Small intestine (tissue), 7 donors: ENCODE results near the gene TEC. TPM values are rescaled to one million over a fixed set of nuclear protein-coding genes. Genes with fewer than 3 reads are reported as not detected.

Source experiments
- DNase-seq, 2 donors: peaks; one replicate each; pipeline versions ENCODE4 v3.0.0 to v3.0.0-alpha.2; 2013
- FAIRE-seq: peaks from 2 replicates; lab custom pipeline; 2012; peaks lifted over from hg19 to GRCh38; lab: Jason Lieb, UNC
- H3K27ac ChIP-seq, 3 donors: one replicate each; pipeline ENCODE4 v1.5.1; 2013; ENCODE audit warnings: low read length in 2 of 3, mild to moderate bottlenecking in 2 of 3, control low read depth in 1 of 3, inconsistent platforms in 1 of 3, low read depth in 1 of 3, moderate library complexity in 1 of 3
- H3K27me3 ChIP-seq, 3 donors: one replicate each; pipeline ENCODE4 v1.6.1; 2013; ENCODE audit warnings: low read length in 3 of 3, inconsistent platforms in 1 of 3; ENCODE audit not compliant: control insufficient read depth in 3 of 3, insufficient read depth in 3 of 3
- H3K36me3 ChIP-seq, 3 donors: one replicate each; pipeline ENCODE4 v1.6.1; 2013; ENCODE audit warnings: low read length in 3 of 3, inconsistent platforms in 1 of 3, low read depth in 1 of 3, mild to moderate bottlenecking in 1 of 3, moderate library complexity in 1 of 3; ENCODE audit not compliant: control insufficient read depth in 3 of 3, insufficient read depth in 2 of 3
- H3K4me1 ChIP-seq, 3 donors: one replicate each; pipeline ENCODE4 v1.6.1; 2013; ENCODE audit warnings: low read length in 2 of 3, inconsistent platforms in 1 of 3, low read depth in 1 of 3, mild to moderate bottlenecking in 1 of 3, moderate library complexity in 1 of 3; ENCODE audit not compliant: control insufficient read depth in 3 of 3, insufficient read depth in 2 of 3
- H3K4me3 ChIP-seq, 3 donors: one replicate each; pipeline ENCODE4 v1.5.1; 2013; ENCODE audit warnings: low read length in 3 of 3, control low read depth in 1 of 3, inconsistent platforms in 1 of 3, low read depth in 1 of 3, mild to moderate bottlenecking in 1 of 3, moderate library complexity in 1 of 3
- H3K9me3 ChIP-seq, 2 donors: one replicate each; pipeline ENCODE4 v1.6.1; 2013; ENCODE audit warnings: low read depth in 1 of 2, low read length in 1 of 2; ENCODE audit not compliant: control insufficient read depth in 2 of 2, insufficient read depth in 1 of 2
- WGBS, 3 donors: extraction: QIAGEN DNeasy Blood & Tissue Kit; methylation state at CpG; one replicate each; pipeline ENCODE4 v1.1.7; 2013; 5-methylcytosine and 5-hydroxymethylcytosine counted together
- polyA plus RNA-seq, 4 donors: library from polyadenylated mRNA; stranded (reverse) in 3 of 4; unstranded in 1 of 4; fragments of 200-250 nt in 3 of 4; fragments of 120-200 nt in 1 of 4; gene quantifications; one replicate each; pipeline versions ENCODE4 v1.2.1 to v1.2.3, GENCODE V29; 2013
- donor health status: healthy with polysubstance abuse.
- donor health status: control.
- donor health status: control.
- donor health status: Bipolar disorder and iron deficiency.
- donor health status: healthy.

Gene TEC
- polyA plus RNA-seq, 4 donors = 1.3 to 4.5 (median 3.3) TPM

GRCh38 chr4:48114412-48114811, 155.2 kb downstream of the TEC start:
- no peak for DNase-seq
- 63 to 85% (median 80%) methylated on average over 6 of the region's 6 CpGs for WGBS, 3 donors
- no peak overlapping the region for H3K27ac ChIP-seq
- no peaks in the 10 kb centered on the region for H3K36me3 ChIP-seq
- no peaks in the 10 kb centered on the region for H3K4me1 ChIP-seq
- H3K4me3 ChIP-seq = no peak overlapping the region
- H3K27me3 ChIP-seq = no peaks in the 10 kb centered on the region
- no peaks in the 10 kb centered on the region for H3K9me3 ChIP-seq
- no peak for FAIRE-seq

- no peaks in the 10 kb centered on the region for H3K36me3 ChIP-seq
- peaks cover 0 to 5% (median 0%) of the 10 kb centered on the region in 3 donors for H3K4me1 ChIP-seq
- FAIRE-seq (no peak), DNase-seq (no peak)
- H3K9me3 ChIP-seq = no peaks in the 10 kb centered on the region
- no peak overlapping the region for H3K4me3 ChIP-seq
- WGBS, 3 donors = 82 to 89% (median 83%) methylated on average over 8 of the region's 8 CpGs
- no peak overlapping the region for H3K27ac ChIP-seq
- H3K27me3 ChIP-seq = no peaks in the 10 kb centered on the region
Observed at GRCh38 chr4:48112017-48112667, 157.5 kb downstream of the TEC start.

- Histone ChIP-seq H3K9me3 (no peaks in the 10 kb centered on the region), H3K27me3 (no peaks in the 10 kb centered on the region), H3K36me3 (no peaks in the 10 kb centered on the region), H3K27ac (no peak overlapping the region), H3K4me3 (no peak overlapping the region), H3K4me1 (peaks cover 0 to 5% (median 0%) of the 10 kb centered on the region in 3 donors)
- DNase-seq (no peak), FAIRE-seq (no peak)
- WGBS, 3 donors = 47 to 75% (median 50%) methylated on average over 1 of the region's 1 CpG
Observed at GRCh38 chr4:48110452-48110978, 159.1 kb downstream of the TEC start.

GRCh38 chr4:48109413-48110263, 160.0 kb downstream of the TEC start:
- no peaks in the 10 kb centered on the region for H3K27me3 ChIP-seq
- H3K9me3 ChIP-seq = no peaks in the 10 kb centered on the region
- FAIRE-seq (no peak), DNase-seq (peak; percentile 63 to 69)
- WGBS, 3 donors = 50 to 60% (median 51%) methylated on average over 5 of the region's 5 CpGs
- no peak overlapping the region for H3K27ac ChIP-seq
- no peak overlapping the region for H3K4me3 ChIP-seq
- H3K36me3 ChIP-seq = no peaks in the 10 kb centered on the region
- H3K4me1 ChIP-seq = peaks cover 0 to 5% (median 0%) of the 10 kb centered on the region in 3 donors

- Histone ChIP-seq H3K27me3 (no peaks in the 10 kb centered on the region), H3K4me3 (no peak overlapping the region), H3K27ac (peak overlapping the region in 1 of 3 donors; percentile 20), H3K36me3 (no peaks in the 10 kb centered on the region), H3K4me1 (peaks cover 0 to 5% (median 0%) of the 10 kb centered on the region in 3 donors), H3K9me3 (no peaks in the 10 kb centered on the region)
- WGBS, 3 donors = 85 to 99% (median 92%) methylated on average over 2 of the region's 2 CpGs
- DNase-seq = peak in 1 of 2 donors; percentile 47
- FAIRE-seq = no peak
Observed at GRCh38 chr4:48108309-48109073, 161.1 kb downstream of the TEC start.

GRCh38 chr4:48105230-48105629, 164.4 kb downstream of the TEC start:
- WGBS, 3 donors = 97 to 100% (median 98%) methylated on average over 1 of the region's 1 CpG
- DNase-seq (no peak), FAIRE-seq (no peak)
- no peak overlapping the region for H3K27ac ChIP-seq
- H3K9me3 ChIP-seq = no peaks in the 10 kb centered on the region
- peaks cover 0 to 5% (median 0%) of the 10 kb centered on the region in 3 donors for H3K4me1 ChIP-seq
- no peaks in the 10 kb centered on the region for H3K36me3 ChIP-seq
- H3K27me3 ChIP-seq = no peaks in the 10 kb centered on the region
- no peak overlapping the region for H3K4me3 ChIP-seq

GRCh38 chr4:48103483-48104139, 166.0 kb downstream of the TEC start:
- WGBS, 3 donors = 70 to 81% (median 77%) methylated on average over 3 of the region's 3 CpGs
- H3K36me3 ChIP-seq = no peaks in the 10 kb centered on the region
- DNase-seq (peak in 1 of 2 donors; percentile 57), FAIRE-seq (no peak)
- H3K4me3 ChIP-seq = no peak overlapping the region
- H3K9me3 ChIP-seq = no peaks in the 10 kb centered on the region
- peaks cover 0 to under 1% (median 0%) of the 10 kb centered on the region in 3 donors for H3K4me1 ChIP-seq
- no peak overlapping the region for H3K27ac ChIP-seq
- H3K27me3 ChIP-seq = no peaks in the 10 kb centered on the region
